Measurements from ENCODE around the gene GOLGA7B.

The GOLGA7B gene

GRCh38 chr10:97868134-97868685 lies 18.6 kb downstream of the GOLGA7B start:
- no peaks in the 10 kb centered on the region for H3K9me3 ChIP-seq (ENCODE audit: control insufficient read depth, insufficient read depth, low read length)
- peaks cover 12% of the 10 kb centered on the region; the same call in 1 of the 2 replicates for H3K4me1 ChIP-seq (ENCODE audit: insufficient read depth, low read length)
- H3K9ac ChIP-seq (ENCODE audit: low read depth, low read length) = no peak overlapping the region
- H3K36me3 ChIP-seq (ENCODE audit: insufficient read depth, low read length) = no peaks in the 10 kb centered on the region

GRCh38 chr10:97869091-97870042 lies 19.7 kb downstream of the GOLGA7B start:
- H3K4me1 ChIP-seq (ENCODE audit: insufficient read depth, low read length) = peaks cover 12% of the 10 kb centered on the region; the same call in 1 of the 2 replicates
- no peaks in the 10 kb centered on the region for H3K36me3 ChIP-seq (ENCODE audit: insufficient read depth, low read length)
- no peak overlapping the region for H3K9ac ChIP-seq (ENCODE audit: low read depth, low read length)
- no peaks in the 10 kb centered on the region for H3K9me3 ChIP-seq (ENCODE audit: control insufficient read depth, insufficient read depth, low read length)

- Histone ChIP-seq H3K9me3 (ENCODE audit: control insufficient read depth, insufficient read depth, low read length) (no peaks in the 10 kb centered on the region), H3K9ac (ENCODE audit: low read depth, low read length) (no peak overlapping the region), H3K4me1 (ENCODE audit: insufficient read depth, low read length) (peaks cover 12% of the 10 kb centered on the region; the same call in 1 of the 2 replicates), H3K36me3 (ENCODE audit: insufficient read depth, low read length) (no peaks in the 10 kb centered on the region)
Observed at GRCh38 chr10:97870990-97871389, 21.3 kb downstream of the GOLGA7B start.

- no peak overlapping the region for H3K9ac ChIP-seq (ENCODE audit: low read depth, low read length)
- no peaks in the 10 kb centered on the region for H3K36me3 ChIP-seq (ENCODE audit: insufficient read depth, low read length)
- H3K4me1 ChIP-seq (ENCODE audit: insufficient read depth, low read length) = peaks cover 19% of the 10 kb centered on the region
- H3K9me3 ChIP-seq (ENCODE audit: control insufficient read depth, insufficient read depth, low read length) = no peaks in the 10 kb centered on the region
Observed at GRCh38 chr10:97873569-97873968, 23.9 kb downstream of the GOLGA7B start.

- no peaks in the 10 kb centered on the region for H3K36me3 ChIP-seq (ENCODE audit: insufficient read depth, low read length)
- no peaks in the 10 kb centered on the region for H3K9me3 ChIP-seq (ENCODE audit: control insufficient read depth, insufficient read depth, low read length)
- H3K9ac ChIP-seq (ENCODE audit: low read depth, low read length) = no peak overlapping the region
- H3K4me1 ChIP-seq (ENCODE audit: insufficient read depth, low read length) = peaks cover 12% of the 10 kb centered on the region
Observed at GRCh38 chr10:97874332-97874731, 24.7 kb downstream of the GOLGA7B start.

GRCh38 chr10:97875391-97875790 lies 25.7 kb downstream of the GOLGA7B start:
- Histone ChIP-seq H3K9me3 (ENCODE audit: control insufficient read depth, insufficient read depth, low read length) (no peaks in the 10 kb centered on the region), H3K36me3 (ENCODE audit: insufficient read depth, low read length) (no peaks in the 10 kb centered on the region), H3K4me1 (ENCODE audit: insufficient read depth, low read length) (peaks cover 8% of the 10 kb centered on the region), H3K9ac (ENCODE audit: low read depth, low read length) (no peak overlapping the region)

- no peaks in the 10 kb centered on the region for H3K9me3 ChIP-seq (ENCODE audit: control insufficient read depth, insufficient read depth, low read length)
- H3K36me3 ChIP-seq (ENCODE audit: insufficient read depth, low read length) = no peaks in the 10 kb centered on the region
- no peak overlapping the region for H3K9ac ChIP-seq (ENCODE audit: low read depth, low read length)
- peaks cover 8% of the 10 kb centered on the region for H3K4me1 ChIP-seq (ENCODE audit: insufficient read depth, low read length)
Observed at GRCh38 chr10:97876402-97876801, 26.8 kb downstream of the GOLGA7B start.

GRCh38 chr10:97879241-97879640 lies 29.6 kb downstream of the GOLGA7B start:
- Histone ChIP-seq H3K9me3 (ENCODE audit: control insufficient read depth, insufficient read depth, low read length) (no peaks in the 10 kb centered on the region), H3K36me3 (ENCODE audit: insufficient read depth, low read length) (no peaks in the 10 kb centered on the region), H3K9ac (ENCODE audit: low read depth, low read length) (no peak overlapping the region), H3K4me1 (ENCODE audit: insufficient read depth, low read length) (peaks cover 8% of the 10 kb centered on the region)

- Histone ChIP-seq H3K4me1 (ENCODE audit: insufficient read depth, low read length) (peaks cover 8% of the 10 kb centered on the region), H3K9ac (ENCODE audit: low read depth, low read length) (no peak overlapping the region), H3K36me3 (ENCODE audit: insufficient read depth, low read length) (no peaks in the 10 kb centered on the region), H3K9me3 (ENCODE audit: control insufficient read depth, insufficient read depth, low read length) (no peaks in the 10 kb centered on the region)
Observed at GRCh38 chr10:97880109-97880508, 30.5 kb downstream of the GOLGA7B start.

GRCh38 chr10:97882142-97883091 lies 32.8 kb downstream of the GOLGA7B start:
- H3K9me3 ChIP-seq (ENCODE audit: control insufficient read depth, insufficient read depth, low read length) = no peaks in the 10 kb centered on the region
- no peaks in the 10 kb centered on the region; the same call in 1 of the 2 replicates for H3K4me1 ChIP-seq (ENCODE audit: insufficient read depth, low read length)
- no peak overlapping the region for H3K9ac ChIP-seq (ENCODE audit: low read depth, low read length)
- no peaks in the 10 kb centered on the region for H3K36me3 ChIP-seq (ENCODE audit: insufficient read depth, low read length)

- Histone ChIP-seq H3K36me3 (ENCODE audit: insufficient read depth, low read length) (no peaks in the 10 kb centered on the region), H3K9me3 (ENCODE audit: control insufficient read depth, insufficient read depth, low read length) (no peaks in the 10 kb centered on the region), H3K9ac (ENCODE audit: low read depth, low read length) (no peak overlapping the region), H3K4me1 (ENCODE audit: insufficient read depth, low read length) (peaks cover 6% of the 10 kb centered on the region)
Observed at GRCh38 chr10:97883092-97883485, 33.4 kb downstream of the GOLGA7B start.

- H3K4me1 ChIP-seq (ENCODE audit: insufficient read depth, low read length) = peaks cover 24% of the 10 kb centered on the region
- no peaks in the 10 kb centered on the region for H3K36me3 ChIP-seq (ENCODE audit: insufficient read depth, low read length)
- H3K9ac ChIP-seq (ENCODE audit: low read depth, low read length) = no peak overlapping the region
Observed at GRCh38 chr10:97886286-97886685, 36.6 kb downstream of the GOLGA7B start.

GRCh38 chr10:97887399-97887798 lies 37.8 kb downstream of the GOLGA7B start:
- no peaks in the 10 kb centered on the region for H3K36me3 ChIP-seq (ENCODE audit: insufficient read depth, low read length)
- H3K4me1 ChIP-seq (ENCODE audit: insufficient read depth, low read length) = peaks cover 24% of the 10 kb centered on the region
- H3K9me3 ChIP-seq (ENCODE audit: control insufficient read depth, insufficient read depth, low read length) = no peaks in the 10 kb centered on the region
- no peak overlapping the region for H3K9ac ChIP-seq (ENCODE audit: low read depth, low read length)

More at GRCh38 chr10:97886286-97886685, 36.6 kb downstream of the GOLGA7B start:
- H3K9me3 ChIP-seq (ENCODE audit: control insufficient read depth, insufficient read depth, low read length) = no peaks in the 10 kb centered on the region

GRCh38 chr10:97888134-97888533 lies 38.5 kb downstream of the GOLGA7B start:
- peaks cover 24% of the 10 kb centered on the region for H3K4me1 ChIP-seq (ENCODE audit: insufficient read depth, low read length)
- no peak overlapping the region for H3K9ac ChIP-seq (ENCODE audit: low read depth, low read length)
- H3K36me3 ChIP-seq (ENCODE audit: insufficient read depth, low read length) = no peaks in the 10 kb centered on the region
- H3K9me3 ChIP-seq (ENCODE audit: control insufficient read depth, insufficient read depth, low read length) = no peaks in the 10 kb centered on the region

Measured in ES-I3 (cell line).